ENCODE measurements around the gene TLCD1. TPM values are rescaled to one million over a fixed set of nuclear protein-coding genes. Genes with fewer than 3 reads are reported as not detected.

TLCD1 gene
- polyA plus RNA-seq (ENCODE audit: insufficient read depth in 1 of 5, insufficient read length in 5 of 5, low replicate concordance in 1 of 5) = 10 to 100 TPM in 1 of 5 donors, 1 to 10 TPM in 4; 7.5 to 11.0 (median 8.7) TPM
- long read RNA-seq, donor 1, partial matches to known transcripts = 0 of 4 reads
- long read RNA-seq, donor 1, other reads (novel, unspliced or antisense) = 0 of 4 reads
- long read RNA-seq, donor 2, partial matches to known transcripts = 0 of 2 reads
- long read RNA-seq, donor 2, other reads (novel, unspliced or antisense) = 0 of 2 reads
- long read RNA-seq, donor 3, partial matches to known transcripts = 0 of 3 reads
- long read RNA-seq, donor 3, other reads (novel, unspliced or antisense) = 0 of 3 reads
- long read RNA-seq, donor 4, partial matches to known transcripts = 0 of 4 reads
- long read RNA-seq, donor 4, other reads (novel, unspliced or antisense) = 0 of 4 reads
- long read RNA-seq, donor 5, partial matches to known transcripts = 0 of 3 reads
- long read RNA-seq, donor 5, other reads (novel, unspliced or antisense) = 0 of 3 reads
- long read RNA-seq, donor 6, partial matches to known transcripts = 0 of 3 reads
- long read RNA-seq, donor 6, other reads (novel, unspliced or antisense) = 0 of 3 reads
- long read RNA-seq, donor 7, partial matches to known transcripts = 0 of 3 reads
- long read RNA-seq, donor 7, other reads (novel, unspliced or antisense) = 0 of 3 reads
- long read RNA-seq, donor 8, partial matches to known transcripts = 0 of 2 reads
- long read RNA-seq, donor 8, other reads (novel, unspliced or antisense) = 0 of 2 reads

- peak; percentile 74 to 84 for DNase-seq
Observed at GRCh38 chr17:28726226-28726626, at the start of gene TLCD1. Gene TLCD1 (minus strand): TSS chr17:28726233. CDS start chr17:28726097, 136 bp downstream.

- DNase-seq = no peak
Observed at GRCh38 chr17:28774206-28774605, 48.2 kb upstream of the TLCD1 start.

GRCh38 chr17:28773736-28774135, 47.7 kb upstream of the TLCD1 start:
- no peak for DNase-seq

GRCh38 chr17:28765038-28765437, 39.0 kb upstream of the TLCD1 start:
- no peak for DNase-seq

- DNase-seq = peak in 1 of 2 donors; percentile 70
Observed at GRCh38 chr17:28763804-28764266, 37.8 kb upstream of the TLCD1 start.

GRCh38 chr17:28763137-28763799, 37.2 kb upstream of the TLCD1 start:
- no peak for DNase-seq

- DNase-seq = peak in 1 of 2 donors; percentile 18
Observed at GRCh38 chr17:28760601-28761562, 34.8 kb upstream of the TLCD1 start.

GRCh38 chr17:28759256-28759865, 33.3 kb upstream of the TLCD1 start:
- DNase-seq = no peak

- no peak for DNase-seq
Observed at GRCh38 chr17:28758411-28759121, 32.5 kb upstream of the TLCD1 start.

GRCh38 chr17:28756049-28756804, 30.2 kb upstream of the TLCD1 start:
- DNase-seq = no peak

- DNase-seq = no peak
Observed at GRCh38 chr17:28755486-28755885, 29.5 kb upstream of the TLCD1 start.

GRCh38 chr17:28751600-28752366, 25.8 kb upstream of the TLCD1 start:
- no peak for DNase-seq

- DNase-seq = peak; percentile 76 to 87
Observed at GRCh38 chr17:28750178-28751047, 24.4 kb upstream of the TLCD1 start.

GRCh38 chr17:28749516-28750177, 23.6 kb upstream of the TLCD1 start:
- no peak for DNase-seq

GRCh38 chr17:28748852-28749515, 23.0 kb upstream of the TLCD1 start:
- DNase-seq = no peak

Data from right lung (tissue), 10 donors.